Esophagus squamous epithelium (tissue), 4 donors: ENCODE results near the gene UGT1A9.

Experiments
- POLR2A ChIP-seq, 4 donors: fragments of 450-650 bp; IDR thresholded peaks; one replicate each; pipeline ENCODE4 v1.6.1; 2017; ENCODE audit warnings: antibody characterized with exemption in 4 of 4, mild to moderate bottlenecking in 4 of 4, moderate library complexity in 3 of 4
- TF ChIP-seq, protein P1 (sequence below), 6 experiments: fragments of 450-650 bp in 4 of 6; fragments of 200-600 bp in 2 of 6; sonication (generic) in 2 of 6; IDR thresholded peaks; one replicate each; pipeline ENCODE4 v1.5.1; 2016 to 2019; ENCODE audit warnings: antibody characterized with exemption in 6 of 6, mild to moderate bottlenecking in 4 of 6, moderate library complexity in 4 of 6

DNA sequence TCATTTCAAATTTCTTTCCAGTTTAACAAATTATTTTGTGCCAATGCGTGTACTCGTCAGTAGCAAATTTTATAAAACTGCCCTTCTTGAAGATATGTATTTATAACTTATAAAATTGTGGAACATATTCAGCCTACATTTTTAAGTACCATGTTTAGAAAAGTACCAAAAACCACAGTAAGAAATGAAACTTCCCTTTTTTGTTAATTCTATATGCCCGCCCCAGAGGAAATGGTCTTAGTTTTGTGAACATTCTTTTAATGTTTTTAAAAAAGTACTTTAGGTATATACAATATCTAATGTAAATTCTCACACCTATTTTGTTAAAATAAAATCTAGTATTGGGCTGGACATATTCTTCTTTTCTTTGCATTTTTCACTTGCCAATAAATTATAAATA is 1.2 kb downstream of the UGT1A9 start:
- TF ChIP-seq POLR2A (IDR thresholded peaks at IDR 0.05), result no peak
- TF ChIP-seq, protein P1, sequence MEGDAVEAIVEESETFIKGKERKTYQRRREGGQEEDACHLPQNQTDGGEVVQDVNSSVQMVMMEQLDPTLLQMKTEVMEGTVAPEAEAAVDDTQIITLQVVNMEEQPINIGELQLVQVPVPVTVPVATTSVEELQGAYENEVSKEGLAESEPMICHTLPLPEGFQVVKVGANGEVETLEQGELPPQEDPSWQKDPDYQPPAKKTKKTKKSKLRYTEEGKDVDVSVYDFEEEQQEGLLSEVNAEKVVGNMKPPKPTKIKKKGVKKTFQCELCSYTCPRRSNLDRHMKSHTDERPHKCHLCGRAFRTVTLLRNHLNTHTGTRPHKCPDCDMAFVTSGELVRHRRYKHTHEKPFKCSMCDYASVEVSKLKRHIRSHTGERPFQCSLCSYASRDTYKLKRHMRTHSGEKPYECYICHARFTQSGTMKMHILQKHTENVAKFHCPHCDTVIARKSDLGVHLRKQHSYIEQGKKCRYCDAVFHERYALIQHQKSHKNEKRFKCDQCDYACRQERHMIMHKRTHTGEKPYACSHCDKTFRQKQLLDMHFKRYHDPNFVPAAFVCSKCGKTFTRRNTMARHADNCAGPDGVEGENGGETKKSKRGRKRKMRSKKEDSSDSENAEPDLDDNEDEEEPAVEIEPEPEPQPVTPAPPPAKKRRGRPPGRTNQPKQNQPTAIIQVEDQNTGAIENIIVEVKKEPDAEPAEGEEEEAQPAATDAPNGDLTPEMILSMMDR (IDR thresholded peaks at IDR 0.05), result no peak
